Body of pancreas (tissue), 4 donors: ENCODE data around the gene PSMG3.

ENCODE experiments used
- POLR2A ChIP-seq, 3 donors: fragments of 450-650 bp; IDR thresholded peaks; one replicate each; pipeline ENCODE4 v1.6.1; 2016; ENCODE audit warnings: antibody characterized with exemption in 3 of 3, mild to moderate bottlenecking in 2 of 3
- TF ChIP-seq, protein P1 (sequence below), 7 experiments: fragments of 450-650 bp in 4 of 7; fragments of 200-600 bp in 3 of 7; sonication (generic) in 3 of 7; IDR thresholded peaks; one replicate each; pipeline ENCODE4 v1.5.1; 2016 to 2019; ENCODE audit warnings: antibody characterized with exemption in 7 of 7

DNA sequence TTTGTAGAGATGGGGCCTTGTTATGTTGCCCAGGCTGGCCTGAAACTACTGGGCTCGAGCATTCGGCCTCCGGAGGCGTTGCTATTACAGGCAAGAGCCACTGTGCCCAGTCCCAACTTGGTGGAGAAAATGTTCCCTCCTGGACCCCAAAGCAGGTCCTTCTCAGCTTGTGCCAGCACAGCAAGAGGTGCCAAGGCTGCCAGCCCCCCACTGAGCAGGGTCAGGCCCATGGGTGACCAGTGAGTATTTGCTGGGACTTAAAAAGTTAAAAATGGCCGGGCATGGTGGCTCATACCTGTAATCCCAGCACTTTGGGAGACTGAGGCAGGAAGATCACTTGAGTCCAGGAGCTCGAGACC, 34.8 kb downstream of the PSMG3 start:
- TF ChIP-seq POLR2A (IDR thresholded peaks at IDR 0.05): no peak
- TF ChIP-seq, protein P1, sequence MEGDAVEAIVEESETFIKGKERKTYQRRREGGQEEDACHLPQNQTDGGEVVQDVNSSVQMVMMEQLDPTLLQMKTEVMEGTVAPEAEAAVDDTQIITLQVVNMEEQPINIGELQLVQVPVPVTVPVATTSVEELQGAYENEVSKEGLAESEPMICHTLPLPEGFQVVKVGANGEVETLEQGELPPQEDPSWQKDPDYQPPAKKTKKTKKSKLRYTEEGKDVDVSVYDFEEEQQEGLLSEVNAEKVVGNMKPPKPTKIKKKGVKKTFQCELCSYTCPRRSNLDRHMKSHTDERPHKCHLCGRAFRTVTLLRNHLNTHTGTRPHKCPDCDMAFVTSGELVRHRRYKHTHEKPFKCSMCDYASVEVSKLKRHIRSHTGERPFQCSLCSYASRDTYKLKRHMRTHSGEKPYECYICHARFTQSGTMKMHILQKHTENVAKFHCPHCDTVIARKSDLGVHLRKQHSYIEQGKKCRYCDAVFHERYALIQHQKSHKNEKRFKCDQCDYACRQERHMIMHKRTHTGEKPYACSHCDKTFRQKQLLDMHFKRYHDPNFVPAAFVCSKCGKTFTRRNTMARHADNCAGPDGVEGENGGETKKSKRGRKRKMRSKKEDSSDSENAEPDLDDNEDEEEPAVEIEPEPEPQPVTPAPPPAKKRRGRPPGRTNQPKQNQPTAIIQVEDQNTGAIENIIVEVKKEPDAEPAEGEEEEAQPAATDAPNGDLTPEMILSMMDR (IDR thresholded peaks at IDR 0.05): no peak
